Small intestine (tissue), 7 donors: ENCODE measurements around the gene ATG4C. TPM values are rescaled to one million over a fixed set of nuclear protein-coding genes. Genes with fewer than 3 reads are reported as not detected.

Source experiments
- DNase-seq, 2 donors: peaks; one replicate each; pipeline versions ENCODE4 v3.0.0 to v3.0.0-alpha.2; 2013
- FAIRE-seq: peaks from 2 replicates; lab custom pipeline; 2012; peaks lifted over from hg19 to GRCh38; lab: Jason Lieb, UNC
- H3K27ac ChIP-seq, 3 donors: one replicate each; pipeline ENCODE4 v1.5.1; 2013; ENCODE audit warnings: low read length in 2 of 3, mild to moderate bottlenecking in 2 of 3, control low read depth in 1 of 3, inconsistent platforms in 1 of 3, low read depth in 1 of 3, moderate library complexity in 1 of 3
- H3K27me3 ChIP-seq, 3 donors: one replicate each; pipeline ENCODE4 v1.6.1; 2013; ENCODE audit warnings: low read length in 3 of 3, inconsistent platforms in 1 of 3; ENCODE audit not compliant: control insufficient read depth in 3 of 3, insufficient read depth in 3 of 3
- H3K36me3 ChIP-seq, 3 donors: one replicate each; pipeline ENCODE4 v1.6.1; 2013; ENCODE audit warnings: low read length in 3 of 3, inconsistent platforms in 1 of 3, low read depth in 1 of 3, mild to moderate bottlenecking in 1 of 3, moderate library complexity in 1 of 3; ENCODE audit not compliant: control insufficient read depth in 3 of 3, insufficient read depth in 2 of 3
- H3K4me1 ChIP-seq, 3 donors: one replicate each; pipeline ENCODE4 v1.6.1; 2013; ENCODE audit warnings: low read length in 2 of 3, inconsistent platforms in 1 of 3, low read depth in 1 of 3, mild to moderate bottlenecking in 1 of 3, moderate library complexity in 1 of 3; ENCODE audit not compliant: control insufficient read depth in 3 of 3, insufficient read depth in 2 of 3
- H3K4me3 ChIP-seq, 3 donors: one replicate each; pipeline ENCODE4 v1.5.1; 2013; ENCODE audit warnings: low read length in 3 of 3, control low read depth in 1 of 3, inconsistent platforms in 1 of 3, low read depth in 1 of 3, mild to moderate bottlenecking in 1 of 3, moderate library complexity in 1 of 3
- H3K9me3 ChIP-seq, 2 donors: one replicate each; pipeline ENCODE4 v1.6.1; 2013; ENCODE audit warnings: low read depth in 1 of 2, low read length in 1 of 2; ENCODE audit not compliant: control insufficient read depth in 2 of 2, insufficient read depth in 1 of 2
- WGBS, 3 donors: extraction: QIAGEN DNeasy Blood & Tissue Kit; methylation state at CpG; one replicate each; pipeline ENCODE4 v1.1.7; 2013; 5-methylcytosine and 5-hydroxymethylcytosine counted together
- polyA plus RNA-seq, 4 donors: library from polyadenylated mRNA; stranded (reverse) in 3 of 4; unstranded in 1 of 4; fragments of 200-250 nt in 3 of 4; fragments of 120-200 nt in 1 of 4; gene quantifications; one replicate each; pipeline versions ENCODE4 v1.2.1 to v1.2.3, GENCODE V29; 2013
- donor health status: healthy with polysubstance abuse.
- donor health status: control.
- donor health status: control.
- donor health status: Bipolar disorder and iron deficiency.
- donor health status: healthy.

The ATG4C gene
- polyA plus RNA-seq, 4 donors, result 2.7 to 8.4 (median 5.9) TPM

DNA sequence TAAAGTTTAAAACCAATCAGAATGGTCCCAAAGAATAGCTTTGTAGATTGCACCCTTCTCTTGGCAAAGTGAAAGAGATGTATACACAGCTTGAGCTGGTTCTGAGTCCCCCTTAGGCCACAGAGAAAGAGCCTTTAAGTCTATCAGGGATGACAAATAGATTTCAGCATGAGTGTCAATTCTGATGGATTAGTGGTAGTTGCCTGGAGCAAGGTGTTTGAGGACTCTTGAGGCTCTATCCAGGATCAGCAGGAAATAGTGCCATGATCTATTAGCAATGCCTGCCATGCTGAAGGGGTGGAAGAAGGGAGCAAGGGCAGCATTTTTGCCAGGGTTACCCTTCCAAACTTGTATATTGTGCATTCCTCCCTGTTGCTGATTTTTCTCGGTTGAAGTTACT is 116.6 kb downstream of the ATG4C start:
- no peak for DNase-seq
- 91 to 100% (median 96%) methylated on average over 1 of the region's 1 CpG for WGBS, 3 donors
- H3K27ac ChIP-seq, result no peak overlapping the region
- no peak for FAIRE-seq
- H3K4me1 ChIP-seq, result no peaks in the 10 kb centered on the region
- no peak overlapping the region for H3K4me3 ChIP-seq
- H3K36me3 ChIP-seq, result no peaks in the 10 kb centered on the region
- no peaks in the 10 kb centered on the region for H3K9me3 ChIP-seq
- H3K27me3 ChIP-seq, result no peaks in the 10 kb centered on the region

DNA sequence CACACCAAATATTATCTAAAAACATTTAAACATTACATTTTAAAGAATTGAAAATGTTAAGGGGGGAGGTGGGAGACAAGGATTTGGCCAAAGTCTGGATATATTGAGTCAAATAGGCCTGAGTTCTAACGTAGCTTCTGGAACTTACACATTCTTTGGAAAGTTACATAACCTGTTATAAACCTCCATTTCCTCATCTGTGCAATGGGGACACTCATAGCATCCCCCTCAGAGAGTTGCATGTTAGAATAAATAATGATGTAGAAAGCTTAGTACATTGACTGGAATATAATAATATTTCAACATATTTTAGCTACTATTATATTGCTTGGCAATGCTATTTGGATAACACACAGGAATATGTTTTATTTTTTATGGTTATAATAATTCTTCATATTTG is 117.7 kb downstream of the ATG4C start:
- Histone ChIP-seq H3K9me3 (no peaks in the 10 kb centered on the region), H3K4me1 (no peaks in the 10 kb centered on the region), H3K27me3 (no peaks in the 10 kb centered on the region), H3K36me3 (no peaks in the 10 kb centered on the region), H3K27ac (no peak overlapping the region), H3K4me3 (no peak overlapping the region)
- FAIRE-seq, result no peak
- no peak for DNase-seq
- 52 to 84% (median 71%) methylated on average over 1 of the region's 1 CpG for WGBS, 3 donors

DNA sequence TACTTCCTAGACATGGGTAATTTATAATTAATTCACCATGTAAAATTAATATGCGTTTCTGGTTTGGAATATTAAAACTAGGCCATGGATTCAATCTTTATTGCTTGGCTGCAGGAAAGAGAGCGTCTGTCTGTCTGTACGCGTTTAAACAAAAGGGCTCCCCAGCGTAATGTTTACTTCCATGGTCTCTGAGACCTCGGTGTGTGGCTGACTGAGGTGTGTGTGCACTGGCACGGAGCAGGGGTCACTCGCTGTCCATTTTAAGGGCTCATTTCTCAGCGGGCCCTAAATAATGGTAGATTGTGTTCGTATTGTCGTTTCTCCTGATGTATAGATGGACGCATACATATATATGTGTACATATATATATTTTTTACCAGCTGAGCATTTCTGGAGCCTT is 119.6 kb downstream of the ATG4C start:
- no peaks in the 10 kb centered on the region for H3K4me1 ChIP-seq
- 79 to 91% (median 85%) methylated on average over 12 of the region's 12 CpGs for WGBS, 3 donors
- no peak overlapping the region for H3K27ac ChIP-seq
- H3K36me3 ChIP-seq, result no peaks in the 10 kb centered on the region
- no peaks in the 10 kb centered on the region for H3K9me3 ChIP-seq
- DNase-seq (no peak), FAIRE-seq (no peak)
- H3K4me3 ChIP-seq, result no peak overlapping the region
- no peaks in the 10 kb centered on the region for H3K27me3 ChIP-seq

DNA sequence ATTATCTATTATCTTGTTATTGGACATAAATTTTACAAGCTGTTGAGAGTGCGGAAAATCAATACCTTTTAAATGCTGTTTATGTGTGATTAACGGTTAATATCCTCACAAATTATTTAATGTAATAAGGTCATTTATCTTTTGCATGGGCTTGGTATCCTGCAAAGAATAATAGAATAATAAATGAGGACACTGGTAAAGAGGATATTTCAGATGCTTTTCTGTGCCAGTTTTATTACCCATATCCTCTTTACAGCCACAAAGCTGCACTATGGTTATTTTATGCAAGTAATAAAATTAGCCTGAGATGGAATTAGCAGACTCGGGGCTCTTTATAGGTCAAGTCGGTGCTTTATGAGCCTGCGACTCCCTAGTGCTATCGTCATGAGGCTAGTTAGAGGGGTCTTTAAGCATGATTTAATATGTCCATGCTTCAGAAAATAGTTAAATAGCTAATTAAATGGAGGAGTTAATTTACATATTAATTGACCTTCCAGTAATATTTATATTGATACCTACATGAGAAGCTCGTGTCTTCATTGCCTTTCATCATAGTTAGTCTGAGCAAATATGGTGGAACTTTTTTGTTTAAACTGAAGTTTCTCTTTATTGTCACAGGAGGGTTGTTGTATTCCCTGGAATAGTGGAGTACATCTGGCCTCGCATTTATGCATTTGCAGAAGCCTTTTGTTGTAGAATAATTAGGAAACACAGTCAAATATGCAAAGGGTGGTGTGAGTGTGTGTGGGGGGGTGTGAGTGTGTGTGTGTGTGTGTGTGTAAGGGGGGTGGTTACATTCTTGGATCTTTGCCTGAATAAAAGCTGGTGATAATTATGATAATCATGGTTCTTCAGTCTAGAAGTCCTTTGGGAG is 120.3 kb downstream of the ATG4C start:
- no peaks in the 10 kb centered on the region for H3K36me3 ChIP-seq
- no peak overlapping the region for H3K4me3 ChIP-seq
- no peak overlapping the region for H3K27ac ChIP-seq
- FAIRE-seq, result no peak
- H3K9me3 ChIP-seq, result no peaks in the 10 kb centered on the region
- H3K4me1 ChIP-seq, result no peaks in the 10 kb centered on the region
- DNase-seq, result no peak
- 83 to 84% (median 84%) methylated on average over 8 of the region's 8 CpGs for WGBS, 3 donors
- H3K27me3 ChIP-seq, result no peaks in the 10 kb centered on the region

DNA sequence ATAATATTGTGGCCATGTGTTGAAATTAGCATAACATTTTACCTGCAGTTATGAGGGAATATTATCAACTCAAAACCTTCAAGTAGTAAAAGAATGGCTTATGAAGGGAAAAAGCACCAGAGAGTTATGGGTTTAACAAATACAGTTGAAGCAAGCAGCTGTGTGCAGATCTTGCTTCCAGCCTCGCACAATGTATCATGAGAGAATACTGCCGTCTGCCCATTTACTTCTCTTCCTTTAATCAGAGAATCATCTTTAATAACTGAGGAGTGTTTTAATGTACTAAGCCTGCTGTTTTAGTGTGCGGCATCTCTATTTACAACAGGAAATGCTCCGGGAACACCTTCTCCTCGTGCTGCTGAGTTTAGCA is 120.9 kb downstream of the ATG4C start:
- Histone ChIP-seq H3K9me3 (no peaks in the 10 kb centered on the region), H3K27ac (no peak overlapping the region), H3K27me3 (no peaks in the 10 kb centered on the region), H3K4me3 (no peak overlapping the region), H3K4me1 (no peaks in the 10 kb centered on the region), H3K36me3 (no peaks in the 10 kb centered on the region)
- DNase-seq (no peak), FAIRE-seq (no peak)
- WGBS, 3 donors, result 81 to 83% (median 82%) methylated on average over 5 of the region's 5 CpGs

DNA sequence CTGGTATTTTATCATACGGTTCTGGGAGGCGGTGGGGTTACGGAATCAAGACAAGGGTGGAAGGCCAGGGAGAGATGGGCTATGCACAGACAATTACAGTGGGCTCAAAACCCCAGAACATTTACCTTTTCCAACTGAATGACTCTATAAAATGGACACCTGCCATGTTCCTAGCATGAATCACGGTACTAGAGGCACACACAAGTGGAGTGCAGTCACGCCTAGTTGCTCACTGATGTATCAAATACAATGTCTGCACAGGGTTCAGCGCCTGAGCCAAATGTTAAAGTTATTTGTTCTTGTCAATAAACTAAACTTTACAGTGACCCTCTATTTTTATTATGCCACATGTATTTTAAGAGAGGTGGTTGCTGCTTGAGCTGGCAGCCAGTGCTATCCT is 121.4 kb downstream of the ATG4C start:
- Histone ChIP-seq H3K4me1 (no peaks in the 10 kb centered on the region), H3K4me3 (no peak overlapping the region), H3K36me3 (no peaks in the 10 kb centered on the region), H3K27ac (no peak overlapping the region), H3K27me3 (no peaks in the 10 kb centered on the region), H3K9me3 (no peaks in the 10 kb centered on the region)
- no peak for DNase-seq
- no peak for FAIRE-seq
- WGBS, 3 donors, result 85 to 90% (median 89%) methylated on average over 6 of the region's 6 CpGs

DNA sequence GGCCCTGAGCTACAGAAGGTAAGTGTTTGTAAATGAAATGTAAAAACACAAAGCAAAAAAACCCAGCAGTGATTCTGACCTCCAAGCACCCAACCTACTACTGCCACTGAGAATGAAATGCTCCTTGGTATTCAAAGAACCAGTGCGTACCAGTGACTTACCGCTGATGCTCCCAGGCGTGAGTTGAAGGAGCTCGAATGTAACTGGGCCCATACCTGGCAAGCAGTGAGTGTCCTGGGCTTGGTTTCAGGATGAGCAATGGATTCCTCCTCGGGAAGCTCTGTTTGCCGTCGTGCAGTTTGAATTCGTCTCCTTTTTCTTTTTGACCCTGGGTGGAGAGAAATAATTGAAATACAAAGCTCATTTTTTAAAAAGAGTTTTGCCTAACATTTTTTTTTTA is 121.9 kb downstream of the ATG4C start:
- H3K27ac ChIP-seq, result no peak overlapping the region
- no peaks in the 10 kb centered on the region for H3K36me3 ChIP-seq
- H3K4me1 ChIP-seq, result no peaks in the 10 kb centered on the region
- DNase-seq (no peak), FAIRE-seq (no peak)
- no peak overlapping the region for H3K4me3 ChIP-seq
- H3K9me3 ChIP-seq, result no peaks in the 10 kb centered on the region
- 91 to 94% (median 92%) methylated on average over 8 of the region's 8 CpGs for WGBS, 3 donors
- no peaks in the 10 kb centered on the region for H3K27me3 ChIP-seq

DNA sequence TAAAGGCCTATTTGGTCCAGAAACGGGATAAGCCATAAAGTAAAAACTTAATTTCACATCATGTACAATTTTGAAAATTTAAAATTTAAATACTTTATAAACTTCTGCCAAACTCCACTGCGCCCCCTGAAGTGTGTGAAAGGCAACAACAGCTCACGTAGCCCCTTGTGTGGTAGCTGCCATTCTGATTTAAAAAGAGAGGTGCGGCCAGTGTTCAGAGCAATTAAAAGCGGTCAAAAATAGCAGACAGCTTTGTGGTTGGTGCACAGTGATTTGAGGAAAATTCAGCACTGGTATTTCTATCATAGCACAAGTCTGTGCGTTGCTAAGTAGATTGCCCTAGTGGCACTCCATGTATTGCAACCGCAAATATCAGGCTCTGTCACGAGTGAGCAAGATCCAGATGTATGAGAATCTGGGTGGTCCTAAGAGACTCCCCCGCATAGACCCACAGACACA is 122.5 kb downstream of the ATG4C start:
- H3K9me3 ChIP-seq, result no peaks in the 10 kb centered on the region
- no peaks in the 10 kb centered on the region for H3K36me3 ChIP-seq
- no peak overlapping the region for H3K27ac ChIP-seq
- FAIRE-seq (no peak), DNase-seq (peak in 1 of 2 donors; percentile 18)
- WGBS, 3 donors, result 67 to 87% (median 78%) methylated on average over 9 of the region's 9 CpGs
- H3K4me3 ChIP-seq, result no peak overlapping the region
- no peaks in the 10 kb centered on the region for H3K4me1 ChIP-seq
- H3K27me3 ChIP-seq, result no peaks in the 10 kb centered on the region
